Measurements from ENCODE around the gene CLCN7. TPM values are rescaled to one million over a fixed set of nuclear protein-coding genes. Genes with fewer than 3 reads are reported as not detected.

The CLCN7 gene
- total RNA-seq, 1 donor from 2014 or later = 118 TPM

DNA sequence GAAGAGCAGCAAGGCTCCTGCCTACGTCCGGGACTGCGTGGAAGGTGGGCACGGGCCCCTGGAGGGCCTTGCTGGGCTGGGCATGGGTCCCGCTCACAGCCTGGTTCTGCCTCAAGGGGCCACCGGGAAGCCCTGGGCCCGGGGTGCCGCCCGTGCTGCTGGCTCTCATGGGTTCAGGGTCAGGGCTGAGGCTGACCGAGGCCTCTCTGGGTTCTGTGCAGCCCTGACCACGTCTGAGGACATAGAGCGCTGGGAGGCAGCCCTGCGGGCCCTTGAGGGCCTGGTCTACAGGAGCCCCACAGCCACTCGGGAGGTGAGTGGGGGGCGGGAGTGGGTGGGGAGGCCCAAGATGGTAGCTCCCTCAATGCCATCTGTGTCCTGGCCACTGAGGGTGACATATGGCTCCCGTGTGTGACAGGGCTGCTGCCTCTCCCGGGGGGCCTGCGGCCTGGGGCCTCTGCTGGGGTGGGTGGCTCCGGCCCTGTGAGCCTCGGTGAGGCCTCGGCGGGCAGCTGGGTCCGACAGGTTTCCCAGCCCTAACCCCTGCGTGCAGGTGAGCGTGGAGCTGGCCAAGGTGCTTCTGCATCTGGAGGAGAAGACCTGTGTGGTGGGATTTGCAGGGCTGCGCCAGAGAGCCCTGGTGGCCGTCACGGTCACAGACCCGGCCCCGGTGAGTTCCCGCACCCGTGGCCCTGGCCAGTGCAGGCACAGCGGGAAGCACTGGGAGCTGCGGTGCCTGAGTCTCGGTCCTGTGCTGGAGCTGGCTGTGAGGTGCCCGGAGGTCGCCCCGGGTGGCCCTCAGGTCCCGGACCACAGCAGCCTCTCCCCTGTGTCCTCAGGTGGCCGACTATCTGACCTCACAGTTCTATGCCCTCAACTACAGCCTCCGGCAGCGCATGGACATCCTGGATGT, 27.5 kb upstream of the CLCN7 start:
- no peaks in the 10 kb centered on the region for H3K4me1 Mint-ChIP-seq (ENCODE audit: low read depth, unreplicated experiment)
- peaks cover under 1% of the 10 kb centered on the region for H3K27me3 Mint-ChIP-seq (ENCODE audit: unreplicated experiment)
- peaks cover 3% of the 10 kb centered on the region for H3K9me3 Mint-ChIP-seq (ENCODE audit: unreplicated experiment)
- no peak overlapping the region for H3K4me3 Mint-ChIP-seq (ENCODE audit: unreplicated experiment)
- no peak overlapping the region for H3K27ac Mint-ChIP-seq (ENCODE audit: unreplicated experiment)
- no peaks in the 10 kb centered on the region for H3K36me3 Mint-ChIP-seq (ENCODE audit: unreplicated experiment)
- TF ChIP-seq, protein P1, sequence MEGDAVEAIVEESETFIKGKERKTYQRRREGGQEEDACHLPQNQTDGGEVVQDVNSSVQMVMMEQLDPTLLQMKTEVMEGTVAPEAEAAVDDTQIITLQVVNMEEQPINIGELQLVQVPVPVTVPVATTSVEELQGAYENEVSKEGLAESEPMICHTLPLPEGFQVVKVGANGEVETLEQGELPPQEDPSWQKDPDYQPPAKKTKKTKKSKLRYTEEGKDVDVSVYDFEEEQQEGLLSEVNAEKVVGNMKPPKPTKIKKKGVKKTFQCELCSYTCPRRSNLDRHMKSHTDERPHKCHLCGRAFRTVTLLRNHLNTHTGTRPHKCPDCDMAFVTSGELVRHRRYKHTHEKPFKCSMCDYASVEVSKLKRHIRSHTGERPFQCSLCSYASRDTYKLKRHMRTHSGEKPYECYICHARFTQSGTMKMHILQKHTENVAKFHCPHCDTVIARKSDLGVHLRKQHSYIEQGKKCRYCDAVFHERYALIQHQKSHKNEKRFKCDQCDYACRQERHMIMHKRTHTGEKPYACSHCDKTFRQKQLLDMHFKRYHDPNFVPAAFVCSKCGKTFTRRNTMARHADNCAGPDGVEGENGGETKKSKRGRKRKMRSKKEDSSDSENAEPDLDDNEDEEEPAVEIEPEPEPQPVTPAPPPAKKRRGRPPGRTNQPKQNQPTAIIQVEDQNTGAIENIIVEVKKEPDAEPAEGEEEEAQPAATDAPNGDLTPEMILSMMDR (IDR thresholded peaks at IDR 0.05; ENCODE audit: partially characterized antibody, unreplicated experiment) = no peak
- no peak for DNase-seq

DNA sequence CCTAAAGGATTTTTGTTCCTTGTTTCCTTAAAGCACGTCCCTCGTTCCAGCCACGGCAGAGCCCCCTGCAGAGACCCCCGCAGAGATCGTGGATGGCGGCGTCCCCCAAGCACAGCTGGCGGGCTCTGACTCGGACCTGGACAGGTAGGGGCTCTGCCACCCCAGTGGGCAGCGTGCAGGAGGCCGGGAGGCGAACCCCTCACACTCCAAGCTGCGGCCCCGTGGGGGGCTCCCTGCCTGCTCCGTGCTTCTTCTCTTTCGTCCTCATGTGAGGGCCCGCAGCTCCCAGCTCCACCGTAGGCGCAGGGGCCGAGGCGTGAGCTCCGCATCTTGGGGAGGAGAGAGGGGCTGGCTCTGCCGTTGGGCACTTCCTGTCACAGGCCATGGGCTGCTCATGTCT, 26.8 kb upstream of the CLCN7 start:
- Mint-ChIP-seq H3K27me3 (ENCODE audit: unreplicated experiment) (no peaks in the 10 kb centered on the region), H3K4me3 (ENCODE audit: unreplicated experiment) (no peak overlapping the region), H3K4me1 (ENCODE audit: low read depth, unreplicated experiment) (no peaks in the 10 kb centered on the region), H3K9me3 (ENCODE audit: unreplicated experiment) (peaks cover 3% of the 10 kb centered on the region), H3K36me3 (ENCODE audit: unreplicated experiment) (no peaks in the 10 kb centered on the region), H3K27ac (ENCODE audit: unreplicated experiment) (no peak overlapping the region)
- DNase-seq = no peak
- TF ChIP-seq, protein P1 (IDR thresholded peaks at IDR 0.05; ENCODE audit: partially characterized antibody, unreplicated experiment) = no peak

DNA sequence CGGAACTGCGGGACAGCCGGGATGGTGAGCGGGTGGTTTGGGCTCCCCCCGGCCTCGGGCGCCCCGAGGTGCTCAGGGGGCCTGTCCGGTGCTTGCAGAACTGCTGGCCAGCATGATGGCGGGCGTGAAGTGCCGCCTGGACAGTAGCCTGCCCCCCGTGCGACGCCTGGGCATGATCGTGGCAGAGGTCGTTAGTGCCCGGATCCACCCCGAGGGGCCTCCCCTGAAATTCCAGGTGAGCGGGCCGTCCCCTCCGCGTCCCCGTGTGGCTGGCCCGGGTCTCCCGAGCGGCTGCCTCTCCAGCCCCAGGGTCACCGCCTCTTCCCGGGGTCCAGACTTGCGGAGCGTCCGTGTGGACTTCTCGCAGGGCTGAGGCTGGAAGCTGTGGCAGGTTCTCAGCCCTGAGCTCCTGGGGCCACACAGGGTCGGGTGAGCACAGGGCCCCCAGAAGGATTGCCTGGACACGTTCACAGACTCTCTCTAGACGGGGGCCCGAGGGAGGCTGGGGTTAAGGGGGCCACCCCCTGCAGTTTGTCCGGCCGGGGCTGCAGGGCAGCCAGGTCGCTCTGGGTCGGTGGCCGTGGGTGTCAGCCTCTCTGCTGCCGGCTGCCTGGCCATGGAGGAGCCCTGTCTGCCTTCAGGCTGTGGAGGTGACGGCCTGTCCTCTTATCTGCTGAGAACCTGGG, 25.8 kb upstream of the CLCN7 start:
- H3K36me3 Mint-ChIP-seq (ENCODE audit: unreplicated experiment) = no peaks in the 10 kb centered on the region
- H3K27me3 Mint-ChIP-seq (ENCODE audit: unreplicated experiment) = no peaks in the 10 kb centered on the region
- no peaks in the 10 kb centered on the region for H3K4me1 Mint-ChIP-seq (ENCODE audit: low read depth, unreplicated experiment)
- H3K9me3 Mint-ChIP-seq (ENCODE audit: unreplicated experiment) = peaks cover 3% of the 10 kb centered on the region
- no peak overlapping the region for H3K27ac Mint-ChIP-seq (ENCODE audit: unreplicated experiment)
- TF ChIP-seq, protein P1 (IDR thresholded peaks at IDR 0.05; ENCODE audit: partially characterized antibody, unreplicated experiment) = no peak
- DNase-seq = no peak
- H3K4me3 Mint-ChIP-seq (ENCODE audit: unreplicated experiment) = no peak overlapping the region

DNA sequence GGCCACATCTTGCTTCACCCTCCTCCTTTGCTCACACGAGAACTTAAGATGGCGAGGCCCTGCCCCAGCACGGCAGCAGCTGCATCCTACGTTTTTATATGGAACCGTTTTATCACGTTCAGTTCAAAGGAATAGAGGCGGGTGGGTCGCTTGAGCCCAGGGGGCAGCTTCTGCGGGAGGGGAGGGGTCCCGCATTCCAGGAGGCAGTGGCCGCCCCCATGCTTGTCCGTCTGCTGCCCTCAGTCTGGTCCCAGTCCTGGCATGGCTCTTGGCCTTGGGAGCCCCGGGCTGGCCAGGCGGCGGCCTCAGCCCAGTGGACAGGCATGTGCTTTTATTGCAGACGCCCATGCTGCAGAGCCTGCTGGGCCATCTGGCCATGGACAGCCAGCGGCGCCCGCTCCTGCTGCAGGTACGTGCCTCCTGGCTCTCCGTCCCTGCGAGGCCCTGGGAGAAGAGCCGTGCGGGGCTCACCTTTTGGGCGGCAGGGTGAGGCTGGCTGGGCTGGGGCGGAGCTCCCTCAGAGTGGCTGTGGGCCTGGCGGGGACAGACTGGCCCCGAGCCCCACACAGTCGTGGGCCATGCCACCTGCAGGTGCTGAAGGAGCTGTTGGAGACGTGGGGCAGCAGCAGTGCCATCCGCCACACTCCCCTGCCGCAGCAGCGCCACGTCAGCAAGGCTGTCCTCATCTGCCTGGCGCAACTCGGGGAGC, 25.1 kb upstream of the CLCN7 start:
- no peaks in the 10 kb centered on the region for H3K36me3 Mint-ChIP-seq (ENCODE audit: unreplicated experiment)

More for the DNA sequence above, 25.1 kb upstream of the CLCN7 start:
- Mint-ChIP-seq H3K4me3 (ENCODE audit: unreplicated experiment) (no peak overlapping the region), H3K9me3 (ENCODE audit: unreplicated experiment) (peaks cover 3% of the 10 kb centered on the region), H3K27me3 (ENCODE audit: unreplicated experiment) (peaks cover under 1% of the 10 kb centered on the region), H3K4me1 (ENCODE audit: low read depth, unreplicated experiment) (no peaks in the 10 kb centered on the region), H3K27ac (ENCODE audit: unreplicated experiment) (no peak overlapping the region)
- TF ChIP-seq, protein P1 (IDR thresholded peaks at IDR 0.05; ENCODE audit: partially characterized antibody, unreplicated experiment) = no peak
- no peak for DNase-seq
